NB4 (cell line): ENCODE data around the gene TBC1D17.
A peak's percentile ranks its signal among the peaks of the same experiment; 100 is the strongest.

Experiments used
- DNase-seq: peaks from one replicate; pipeline ENCODE4 v3.0.0; 2010; ENCODE audit warnings: low read depth
- H3K4me3 ChIP-seq: one replicate; pipeline ENCODE4 v1.5.1; 2011; ENCODE audit warnings: mild to moderate bottlenecking, low read depth, low read length, moderate library complexity
- CTCF ChIP-seq: IDR thresholded peaks from one replicate; pipeline ENCODE4 v1.5.1; 2012; ENCODE audit warnings: low read depth, low read length
- MAX ChIP-seq: IDR thresholded peaks from 2 replicates; pipeline ENCODE4 v1.6.1; 2011; ENCODE audit warnings: low read depth, low read length
- MYC ChIP-seq: IDR thresholded peaks from 2 replicates; pipeline ENCODE4 v1.6.1; 2011; ENCODE audit warnings: low read depth, low read length
- POLR2A ChIP-seq: IDR thresholded peaks from 2 replicates; pipeline ENCODE4 v1.6.1; 2011; ENCODE audit warnings: mild to moderate bottlenecking; ENCODE audit not compliant: insufficient read length; ENCODE audit errors: extremely low read depth

Gene TBC1D17

GRCh38 chr19:49861107-49861506, 16.4 kb upstream of the TBC1D17 start:
- H3K4me3 ChIP-seq: no peak overlapping the region
- no peak for DNase-seq
- no peak for TF ChIP-seq MYC
- no peak for TF ChIP-seq POLR2A
- no peak for TF ChIP-seq MAX
- no peak for TF ChIP-seq CTCF

GRCh38 chr19:49861541-49862378, 15.7 kb upstream of the TBC1D17 start:
- no peak overlapping the region for H3K4me3 ChIP-seq
- no peak for DNase-seq
- TF ChIP-seq MYC: no peak
- TF ChIP-seq MAX: no peak
- TF ChIP-seq CTCF: no peak
- TF ChIP-seq POLR2A: no peak

GRCh38 chr19:49862391-49863253, 14.9 kb upstream of the TBC1D17 start:
- no peak overlapping the region for H3K4me3 ChIP-seq
- DNase-seq: peak; percentile 58
- TF ChIP-seq MYC (no peak), CTCF (peak; percentile 30), MAX (no peak)

GRCh38 chr19:49863254-49863934, 14.1 kb upstream of the TBC1D17 start:
- DNase-seq: no peak
- TF ChIP-seq POLR2A (no peak), CTCF (no peak), MYC (no peak)
- no peak overlapping the region for H3K4me3 ChIP-seq

GRCh38 chr19:49863935-49864320, 13.6 kb upstream of the TBC1D17 start:
- DNase-seq: no peak
- no peak for TF ChIP-seq CTCF
- no peak for TF ChIP-seq MAX
- no peak for TF ChIP-seq POLR2A
- no peak for TF ChIP-seq MYC
- no peak overlapping the region for H3K4me3 ChIP-seq
